PC-3 (cell line): ENCODE data around the gene C10orf143. TPM values are rescaled to one million over a fixed set of nuclear protein-coding genes. Genes with fewer than 3 reads are reported as not detected.

Source experiments
- ATAC-seq: fragments of 200-7000 bp; cut with Tn5 transposase; 2 replicates; pipeline ENCODE4 v1.9.1; 2020; ENCODE audit warnings: mild to moderate bottlenecking, moderate library complexity
- BruUV-seq: library from RNA; stranded (reverse); fragments of 400-500 nt; replicated peaks from 2 replicates; lab custom pipeline; 2021; lab: Mats Ljungman, UMichigan
- CTCF ChIA-PET: fragments of 300-600 bp; sonication (Branson Sonifier 250); formaldehyde crosslinking; loops from one replicate; lab custom pipeline; 2022; ENCODE audit warnings: antibody characterized with exemption; lab: Charles Lee
- POLR2A ChIA-PET: fragments of 300-600 bp; sonication (Branson Sonifier 250); formaldehyde crosslinking; loops from one replicate; lab custom pipeline; 2022; ENCODE audit warnings: antibody characterized with exemption; ENCODE audit not compliant: unreplicated experiment; lab: Charles Lee
- DNase-seq: peaks from one replicate; pipeline ENCODE4 v3.0.0-alpha.2; 2015
- H2AFZ ChIP-seq: fragments of 300-600 bp; sonication (generic); 2 replicates; pipeline ENCODE4 v1.6.0; 2016; ENCODE audit warnings: antibody characterized with exemption, low read length
- H3F3A ChIP-seq: fragments of 300-600 bp; sonication (generic); one replicate; pipeline ENCODE4 v1.6.0; 2017; ENCODE audit warnings: antibody characterized with exemption, low read length, control low read depth, mild to moderate bottlenecking; ENCODE audit not compliant: unreplicated experiment
- H3K27ac ChIP-seq: fragments of 300-600 bp; sonication (generic); 2 replicates; pipeline ENCODE4 v1.5.1; 2016; ENCODE audit warnings: mild to moderate bottlenecking, low read length
- H3K27me3 ChIP-seq: fragments of 300-600 bp; sonication (generic); 2 replicates; pipeline ENCODE4 v1.6.1; 2016; ENCODE audit warnings: low read length, mixed read lengths
- H3K36me3 ChIP-seq: fragments of 300-600 bp; sonication (generic); 2 replicates; pipeline ENCODE4 v1.6.1; 2016; ENCODE audit warnings: low read depth, mixed run types, low read length, mixed read lengths
- H3K4me1 ChIP-seq: fragments of 300-600 bp; sonication (generic); 2 replicates; pipeline ENCODE4 v1.5.1; 2016; ENCODE audit warnings: low read length; ENCODE audit not compliant: insufficient read depth
- H3K4me2 ChIP-seq: fragments of 300-600 bp; sonication (generic); 2 replicates; pipeline ENCODE4 v1.6.0; 2016; ENCODE audit warnings: low read length
- H3K4me3 ChIP-seq: fragments of 300-600 bp; sonication (generic); 2 replicates; pipeline ENCODE4 v1.5.1; 2016; ENCODE audit warnings: mild to moderate bottlenecking, low read length, mixed read lengths
- H3K79me2 ChIP-seq: fragments of 300-600 bp; sonication (generic); 2 replicates; pipeline ENCODE4 v1.6.1; 2017; ENCODE audit warnings: low read length, mixed read lengths
- H3K9ac ChIP-seq: fragments of 300-600 bp; sonication (generic); 2 replicates; pipeline ENCODE4 v1.6.0; 2016; ENCODE audit warnings: mild to moderate bottlenecking, low read length
- H3K9me2 ChIP-seq: fragments of 300-600 bp; sonication (generic); replicated peaks from 2 replicates; pipeline ENCODE4 v1.6.1; 2016; ENCODE audit warnings: mixed run types, low read length, mixed read lengths
- H3K9me3 ChIP-seq: fragments of 300-600 bp; sonication (generic); 2 replicates; pipeline ENCODE4 v1.6.1; 2016; ENCODE audit warnings: low read length, mixed read lengths
- H4K20me1 ChIP-seq: fragments of 300-600 bp; sonication (generic); 2 replicates; pipeline ENCODE4 v1.6.1; 2016; ENCODE audit warnings: low read length, mixed read lengths
- EZH2 ChIP-seq: fragments of 300-600 bp; sonication (generic); IDR thresholded peaks from one replicate; pipeline ENCODE4 v1.6.1; 2017; ENCODE audit warnings: antibody characterized with exemption, mild to moderate bottlenecking, low read length; ENCODE audit not compliant: unreplicated experiment
- EZH2phosphoT487 ChIP-seq: fragments of 300-600 bp; sonication (generic); IDR thresholded peaks from 2 replicates; pipeline ENCODE4 v1.6.1; 2018; ENCODE audit warnings: mild to moderate bottlenecking, antibody characterized with exemption, low read length, borderline replicate concordance
- intact Hi-C: fragments of 100-400 bp; cut with micrococcal nuclease; formaldehyde crosslinking; loops from 2 replicates; pipeline ENCODE4 v1.9.0; 2023
- total RNA-seq: library from RNA; depleted of rRNA; stranded (reverse); fragments of >200 nt; gene quantifications from 2 replicates; pipeline ENCODE4 v1.2.3, GENCODE V29; 2014
- TF ChIP-seq, protein P1 (sequence below): fragments of 300-600 bp; sonication (generic); conservative IDR thresholded peaks from 2 replicates; pipeline ENCODE4 v1.5.1; 2017; ENCODE audit warnings: antibody characterized with exemption, low read depth, mild to moderate bottlenecking, low read length

The C10orf143 gene
- total RNA-seq, 1 experiment from 2014 or later = not detected

DNA sequence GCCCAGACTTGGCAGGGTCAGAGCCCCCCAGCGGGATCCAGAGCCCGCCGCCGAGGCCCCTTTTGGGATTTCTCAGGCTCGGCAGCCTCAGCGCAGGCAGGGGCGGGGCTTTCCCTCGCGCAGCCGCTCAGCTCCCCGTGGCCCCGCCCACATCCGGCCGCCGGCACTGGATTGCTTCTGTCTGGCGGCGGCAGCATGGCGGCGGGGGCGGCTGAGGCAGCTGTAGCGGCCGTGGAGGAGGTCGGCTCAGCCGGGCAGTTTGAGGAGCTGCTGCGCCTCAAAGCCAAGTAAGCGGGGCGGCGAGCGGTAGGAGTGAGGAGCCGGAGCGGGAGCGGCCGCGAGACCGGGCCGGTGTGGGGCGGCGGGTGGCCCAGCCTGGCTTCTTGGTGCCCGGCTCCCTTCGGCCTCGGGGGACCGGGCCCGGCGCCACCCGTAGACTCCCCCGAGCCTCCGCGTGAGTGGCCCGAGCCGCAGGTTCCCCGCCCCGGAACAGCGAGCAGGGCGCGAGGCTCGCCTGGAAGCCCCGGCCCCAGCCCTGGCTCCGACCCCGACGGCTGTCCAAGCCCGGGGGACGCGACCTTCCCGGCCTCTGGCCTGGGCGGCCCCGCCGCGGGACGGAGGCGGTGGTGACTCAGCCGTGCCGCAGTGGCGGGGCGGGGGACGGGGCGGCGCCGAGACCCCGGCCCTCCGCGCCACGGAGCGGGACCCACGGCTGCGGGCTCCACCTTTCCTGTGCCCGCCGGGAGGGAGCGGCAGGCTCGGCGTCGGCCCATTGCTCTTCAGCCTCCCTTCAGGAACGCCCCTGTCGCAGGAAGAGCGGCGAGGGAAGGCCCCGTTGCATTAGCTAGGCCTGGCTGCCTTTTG is 25.8 kb upstream of the C10orf143 start, which contains the start of gene GLRX3:
Gene GLRX3 (plus strand): TSS at position 166 of the 864 bp plus-strand sequence. CDS start 30 bp downstream, at position 196.
- H3K9ac ChIP-seq = peak within 1 kb of the TSS; percentile 89
- no peaks in the 10 kb centered on the region for H3K27me3 ChIP-seq
- H3K9me3 ChIP-seq = no peaks in the 10 kb centered on the region
- DNase-seq (peak; percentile 73), ATAC-seq (peak; percentile 71)
- ChIA-PET CTCF (interaction anchor here (1.0 to 1.1 kb wide), 2 partner anchors 26 to 27 kb away, joined by 5 to 7 read pairs; partner anchors contain the start of gene C10orf143), POLR2A (interaction anchor here (0.5 to 1.1 kb wide), 3 partner anchors 25 to 26 kb away, joined by 4 to 9 read pairs (median 5); no protein-coding TSS in a partner anchor)
- peaks cover 31% of the 10 kb centered on the region for H4K20me1 ChIP-seq
- TF ChIP-seq, protein P1, sequence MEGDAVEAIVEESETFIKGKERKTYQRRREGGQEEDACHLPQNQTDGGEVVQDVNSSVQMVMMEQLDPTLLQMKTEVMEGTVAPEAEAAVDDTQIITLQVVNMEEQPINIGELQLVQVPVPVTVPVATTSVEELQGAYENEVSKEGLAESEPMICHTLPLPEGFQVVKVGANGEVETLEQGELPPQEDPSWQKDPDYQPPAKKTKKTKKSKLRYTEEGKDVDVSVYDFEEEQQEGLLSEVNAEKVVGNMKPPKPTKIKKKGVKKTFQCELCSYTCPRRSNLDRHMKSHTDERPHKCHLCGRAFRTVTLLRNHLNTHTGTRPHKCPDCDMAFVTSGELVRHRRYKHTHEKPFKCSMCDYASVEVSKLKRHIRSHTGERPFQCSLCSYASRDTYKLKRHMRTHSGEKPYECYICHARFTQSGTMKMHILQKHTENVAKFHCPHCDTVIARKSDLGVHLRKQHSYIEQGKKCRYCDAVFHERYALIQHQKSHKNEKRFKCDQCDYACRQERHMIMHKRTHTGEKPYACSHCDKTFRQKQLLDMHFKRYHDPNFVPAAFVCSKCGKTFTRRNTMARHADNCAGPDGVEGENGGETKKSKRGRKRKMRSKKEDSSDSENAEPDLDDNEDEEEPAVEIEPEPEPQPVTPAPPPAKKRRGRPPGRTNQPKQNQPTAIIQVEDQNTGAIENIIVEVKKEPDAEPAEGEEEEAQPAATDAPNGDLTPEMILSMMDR = no peak
- TF ChIP-seq EZH2phosphoT487 (no peak), EZH2 (no peak)
- H3K27ac ChIP-seq = peak within 1 kb of the TSS; percentile 86
- H3K79me2 ChIP-seq = peaks cover 51% of the 10 kb centered on the region
- peak within 1 kb of the TSS; percentile 89 for H3K4me3 ChIP-seq
- H2AFZ ChIP-seq = peak within 1 kb of the TSS; percentile 78
- intact Hi-C loops = loop anchor here (1.0 kb wide), 1 partner anchor 25 kb away; no protein-coding TSS in a partner anchor
- no peaks in the 10 kb centered on the region for H3K36me3 ChIP-seq
- H3K4me2 ChIP-seq = peak within 1 kb of the TSS; percentile 99
- no peaks in the 10 kb centered on the region for H3K9me2 ChIP-seq
- peaks cover 14% of the 10 kb centered on the region for H3K4me1 ChIP-seq
- BruUV-seq = no TSS peak
- no peaks in the 10 kb centered on the region for H3F3A ChIP-seq

DNA sequence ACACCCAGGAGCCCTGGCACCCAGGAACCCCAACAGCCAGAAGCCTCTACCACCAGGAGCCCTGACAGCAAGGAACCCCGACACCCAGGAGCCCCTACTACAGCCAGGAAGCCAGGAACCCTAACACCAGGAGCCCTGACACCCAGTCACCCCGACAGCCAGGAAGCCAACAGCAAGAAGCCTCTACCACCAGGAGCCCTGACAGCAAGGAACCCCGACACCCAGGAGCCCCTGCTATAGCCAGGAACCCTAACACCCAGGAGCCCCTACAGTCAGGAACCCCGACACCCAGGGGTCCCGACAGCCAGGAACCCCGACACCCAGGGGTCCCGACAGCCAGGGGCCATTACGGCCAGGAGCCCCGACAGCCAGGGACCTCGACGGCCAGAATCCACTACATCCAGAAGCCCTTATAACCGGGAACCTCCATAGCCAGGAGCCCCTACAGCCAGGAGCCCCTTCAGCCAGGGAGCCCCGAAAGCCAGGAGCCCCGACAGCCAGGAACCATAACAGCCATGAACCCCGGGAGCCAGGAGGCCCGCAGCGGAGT is 25.1 kb upstream of the C10orf143 start:
- H3K27me3 ChIP-seq = no peaks in the 10 kb centered on the region
- peak overlapping the region; percentile 99 for H3K4me2 ChIP-seq
- H3F3A ChIP-seq = no peaks in the 10 kb centered on the region
- CTCF ChIA-PET = interaction anchor here (1.0 to 1.1 kb wide), 2 partner anchors 25 to 26 kb away, joined by 5 to 7 read pairs; partner anchors contain the start of gene C10orf143
- H4K20me1 ChIP-seq = peaks cover 25% of the 10 kb centered on the region
- BruUV-seq = TSS peak; percentile 71
- intact Hi-C loops = loop anchor here (1.0 kb wide), 1 partner anchor 24 kb away; no protein-coding TSS in a partner anchor
- H3K4me1 ChIP-seq = peaks cover 14% of the 10 kb centered on the region
- no peaks in the 10 kb centered on the region for H3K9me3 ChIP-seq
- ATAC-seq = peak; percentile 2; the same call in 1 of the 2 replicates
- H3K9me2 ChIP-seq = no peaks in the 10 kb centered on the region
- H3K79me2 ChIP-seq = peaks cover 44% of the 10 kb centered on the region
- TF ChIP-seq EZH2 (no peak), EZH2phosphoT487 (no peak)
- TF ChIP-seq, protein P1 = no peak
- no peak overlapping the region for H3K27ac ChIP-seq
- peak overlapping the region; percentile 78 for H2AFZ ChIP-seq
- POLR2A ChIA-PET = interaction anchor here (1.0 to 1.1 kb wide), 2 partner anchors 25 to 26 kb away, joined by 5 to 9 read pairs; no protein-coding TSS in a partner anchor
- H3K4me3 ChIP-seq = peak overlapping the region; percentile 89
- H3K36me3 ChIP-seq = no peaks in the 10 kb centered on the region
- H3K9ac ChIP-seq = peak overlapping the region; percentile 89
- no peak for DNase-seq
